GM13976 (cell line): ENCODE measurements around the gene IQGAP1.

Source experiments
- DNase-seq: peaks from one replicate; pipeline ENCODE4 v3.0.0; 2012; ENCODE audit warnings: low spot score
- CTCF ChIP-seq: IDR thresholded peaks from 2 replicates; pipeline ENCODE4 v1.5.1; 2012; ENCODE audit warnings: borderline replicate concordance, mild to moderate bottlenecking; ENCODE audit not compliant: insufficient read depth; ENCODE audit errors: extremely low read depth, missing control alignments, control extremely low read depth
- in situ Hi-C: fragments of 300-500 bp; cut with MboI; formaldehyde crosslinking; loops from one replicate; pipeline ENCODE4 v1.12.0; 2022; ENCODE audit warnings: low sequenced_read_pairs, mixed read lengths, inconsistent platforms; ENCODE audit not compliant: unreplicated experiment

IQGAP1 gene

GRCh38 chr15:90471769-90472168 lies 83.7 kb downstream of the IQGAP1 start:
- in situ Hi-C loops = no loop called here
- no peak for DNase-seq
- no peak for TF ChIP-seq CTCF

GRCh38 chr15:90478846-90479481 lies 90.9 kb downstream of the IQGAP1 start:
- no peak for DNase-seq
- in situ Hi-C loops = loop anchor here (25.0 kb wide), 1 partner anchor 408 kb away; the partner anchor contains the start of gene FES
- TF ChIP-seq CTCF = no peak

GRCh38 chr15:90479656-90480055 lies 91.6 kb downstream of the IQGAP1 start:
- TF ChIP-seq CTCF = no peak
- in situ Hi-C loops = loop anchor here (10.0 to 25.0 kb wide), 2 partner anchors 155 to 408 kb away; partner anchors contain the start of gene FES
- DNase-seq = no peak

- in situ Hi-C loops = loop anchor here (10.0 to 25.0 kb wide), 2 partner anchors 156 to 406 kb away; partner anchors contain the start of gene FES
- DNase-seq = no peak
- no peak for TF ChIP-seq CTCF
Observed at GRCh38 chr15:90481023-90481422, 93.0 kb downstream of the IQGAP1 start.

- peak; percentile 60 for TF ChIP-seq CTCF
Observed at GRCh38 chr15:90482124-90483011, 94.3 kb downstream of the IQGAP1 start.

GRCh38 chr15:90483012-90483307 lies 94.9 kb downstream of the IQGAP1 start:
- in situ Hi-C loops = loop anchor here (10.0 to 25.0 kb wide), 2 partner anchors 158 to 404 kb away; partner anchors contain the start of gene FES
- DNase-seq = no peak

More at GRCh38 chr15:90482124-90483011, 94.3 kb downstream of the IQGAP1 start:
- DNase-seq = peak; percentile 45
- in situ Hi-C loops = loop anchor here (10.0 to 25.0 kb wide), 2 partner anchors 158 to 405 kb away; partner anchors contain the start of gene FES

More at GRCh38 chr15:90483012-90483307, 94.9 kb downstream of the IQGAP1 start:
- no peak for TF ChIP-seq CTCF
